Stimulated activated CD8-positive, alpha-beta memory T cell treated with anti-CD3 and anti-CD28 coated beads, Interleukin-7, amount 100 ng/mL, for 1 hour (primary cell): ENCODE measurements around the gene SLC22A7.

Source experiments
- DNase-seq, 2 donors: peaks; one replicate each; pipeline ENCODE4 v3.0.0-alpha.2; 2020; ENCODE audit warnings: low read depth in 2 of 2

Gene SLC22A7

DNA sequence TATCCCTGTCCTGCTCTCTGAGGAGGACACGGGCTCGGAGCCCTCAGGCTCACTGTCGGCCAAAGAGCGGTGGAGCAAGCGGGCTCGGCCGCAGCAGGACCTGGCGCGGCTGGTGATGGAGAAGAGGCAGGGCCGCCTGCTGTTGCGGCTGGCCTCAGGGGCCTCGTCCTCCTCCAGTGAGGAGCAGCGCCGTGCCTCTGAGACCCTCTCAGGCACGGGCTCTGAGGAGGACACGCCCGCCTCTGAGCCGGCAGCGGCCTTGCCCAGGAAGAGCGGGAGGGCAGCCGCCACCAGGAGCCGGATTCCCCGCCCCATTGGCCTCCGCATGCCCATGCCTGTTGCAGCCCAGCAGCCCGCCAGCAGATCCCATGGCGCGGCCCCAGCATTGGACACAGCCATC lies 14.2 kb upstream of the SLC22A7 start:
- no peak for DNase-seq

- no peak for DNase-seq
Observed at GRCh38 chr6:43284991-43285781, 12.9 kb upstream of the SLC22A7 start.

DNA sequence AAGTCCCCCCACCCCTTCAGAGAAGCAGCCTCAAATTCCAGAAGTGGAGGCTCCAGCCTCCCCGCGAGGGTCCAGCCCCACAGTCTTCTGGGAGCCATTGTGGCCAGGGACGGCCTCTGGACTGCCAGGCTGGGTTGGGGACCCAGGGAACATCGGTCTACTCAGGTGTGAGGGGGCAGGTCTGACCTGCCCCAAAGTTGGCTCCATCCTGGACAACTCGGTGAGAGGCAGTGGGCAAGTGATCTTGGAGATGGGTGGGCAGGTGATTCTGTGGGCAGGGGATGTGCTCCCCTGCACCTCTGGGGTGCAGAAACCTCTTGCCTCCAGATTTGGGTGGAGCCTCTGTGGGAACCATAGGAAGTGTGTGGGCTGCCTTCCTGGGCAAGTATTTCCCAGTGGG lies 12.2 kb upstream of the SLC22A7 start:
- no peak for DNase-seq

DNA sequence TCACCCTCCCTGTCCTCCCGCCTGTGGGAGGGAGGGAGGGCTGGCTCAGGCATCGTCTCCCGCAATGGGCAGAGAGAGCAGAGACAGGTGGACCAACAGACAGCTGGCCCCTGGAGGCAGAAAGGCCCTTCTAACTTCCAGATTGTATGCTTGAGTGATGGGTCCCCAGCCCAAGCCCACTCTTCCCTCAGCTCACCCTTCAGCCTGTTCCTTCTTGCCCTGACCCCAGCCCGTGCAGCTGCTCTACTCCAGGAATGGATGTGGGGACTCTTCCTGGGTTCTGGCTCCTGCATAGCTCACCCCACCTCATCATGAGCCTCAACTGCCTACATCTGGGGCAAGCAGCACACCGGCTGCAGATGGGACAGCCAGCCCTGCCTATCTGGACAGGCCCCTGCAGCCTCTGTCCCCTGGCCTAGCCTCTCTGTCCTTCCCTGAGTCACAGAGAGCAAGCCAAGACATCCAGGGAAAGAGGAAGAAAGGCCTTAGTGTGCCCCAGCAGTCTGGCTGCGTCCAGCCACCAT lies 11.5 kb upstream of the SLC22A7 start:
- DNase-seq: no peak

DNA sequence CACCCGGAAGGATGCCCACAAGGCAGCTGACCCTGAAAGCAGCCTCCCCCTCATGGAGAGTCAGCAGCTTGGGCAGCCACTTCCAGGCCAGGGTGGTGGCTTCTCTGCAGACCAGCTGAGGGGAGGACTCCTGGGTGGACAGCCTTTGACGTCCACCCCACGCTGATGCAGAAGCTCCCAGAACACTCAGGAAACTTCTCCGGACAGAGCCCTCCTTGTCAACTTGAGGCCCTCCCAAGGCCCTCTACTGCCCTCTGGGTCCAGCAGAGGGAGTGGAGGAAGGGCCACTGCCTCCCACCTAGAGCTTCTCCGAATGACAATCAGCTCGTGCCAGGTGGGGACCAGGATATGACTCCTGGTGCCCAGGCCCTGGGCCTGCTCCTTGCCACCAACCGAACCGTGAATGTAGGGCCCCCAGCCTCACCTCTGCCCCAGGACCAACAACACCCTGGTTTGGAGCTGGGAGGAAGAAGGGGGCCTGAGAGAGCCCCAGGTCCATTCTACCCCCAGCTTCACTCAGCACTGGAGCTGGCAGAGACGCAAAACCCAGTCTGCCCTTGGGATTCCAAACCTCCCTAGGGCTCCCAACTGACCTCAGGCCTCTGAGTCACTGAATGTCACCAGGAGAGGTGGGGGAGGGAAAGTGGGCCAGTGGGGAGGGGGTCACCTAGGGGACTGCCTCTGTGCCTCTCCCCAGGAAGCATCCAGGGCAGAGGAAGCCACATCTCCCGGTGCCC lies 10.9 kb upstream of the SLC22A7 start:
- no peak for DNase-seq

DNA sequence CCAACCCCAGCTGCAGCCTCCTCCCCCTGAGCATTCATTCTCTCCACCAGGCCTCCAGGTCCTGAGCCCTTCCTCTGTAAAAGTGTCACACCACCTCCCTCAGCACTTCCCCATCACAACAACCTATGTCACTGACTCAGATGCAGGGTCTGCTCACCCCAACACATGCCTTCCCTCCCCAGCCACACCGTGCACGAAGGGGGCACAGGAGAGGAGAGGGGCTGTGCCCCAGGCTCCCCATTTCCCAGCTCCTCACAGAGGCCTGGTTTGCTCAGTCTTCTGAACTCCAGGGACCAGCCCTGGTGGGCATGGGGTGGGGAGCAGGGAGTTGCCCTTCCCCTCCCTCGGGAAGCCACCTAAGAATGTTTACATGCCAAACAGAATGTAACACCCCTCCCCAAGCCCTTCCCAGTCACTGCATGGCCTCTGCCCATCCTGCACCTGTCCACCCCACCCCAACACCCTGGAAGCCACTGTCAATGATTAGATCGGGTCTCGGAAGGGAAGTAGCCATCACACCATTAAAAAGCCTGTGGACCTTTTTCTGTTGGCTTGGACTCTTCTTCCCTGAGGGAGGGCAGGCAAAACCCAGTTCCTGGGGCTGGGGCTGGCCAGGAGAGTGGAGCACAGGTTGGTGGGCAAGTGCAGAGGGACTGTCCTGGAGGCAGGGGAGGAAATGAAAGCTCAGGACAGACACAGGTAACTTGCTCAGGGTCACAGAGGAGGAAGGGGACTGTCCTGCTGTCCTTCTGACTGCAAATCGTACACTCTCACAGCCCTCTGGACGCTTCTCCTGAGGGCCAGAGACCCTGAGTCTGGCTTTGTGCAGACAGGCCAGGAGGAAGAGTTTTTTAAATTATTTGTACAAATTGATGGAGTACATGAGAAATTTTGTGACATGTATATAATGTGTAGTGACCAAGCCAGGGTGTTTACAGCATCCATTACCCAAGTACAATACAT lies 10.1 kb upstream of the SLC22A7 start:
- DNase-seq: no peak

- DNase-seq: no peak
Observed at GRCh38 chr6:43290339-43290904, 7.6 kb upstream of the SLC22A7 start.

- no peak for DNase-seq
Observed at GRCh38 chr6:43290905-43291355, 7.1 kb upstream of the SLC22A7 start.

- DNase-seq: no peak
Observed at GRCh38 chr6:43291708-43292107, 6.4 kb upstream of the SLC22A7 start.

DNA sequence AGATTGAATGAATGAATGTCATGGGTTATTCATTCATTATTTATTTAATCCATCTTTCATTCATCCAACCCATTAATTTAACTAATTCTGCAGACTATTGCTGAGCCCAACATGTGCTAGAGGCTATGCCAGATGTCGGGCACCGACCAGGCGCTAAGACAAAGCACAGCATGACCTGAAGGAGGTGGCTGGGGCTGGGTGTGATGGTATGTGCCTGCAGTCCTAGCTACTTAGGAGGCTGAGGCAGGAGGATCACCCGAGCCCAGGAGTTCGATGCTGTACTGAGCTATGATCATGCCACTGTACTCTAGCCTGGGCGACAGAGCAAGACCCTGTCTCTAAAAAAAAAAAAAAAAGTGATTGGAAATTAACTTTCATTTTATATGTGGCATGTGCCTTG lies 5.7 kb upstream of the SLC22A7 start:
- DNase-seq: no peak

GRCh38 chr6:43292763-43293318 lies 5.2 kb upstream of the SLC22A7 start:
- no peak for DNase-seq

- DNase-seq: no peak
Observed at GRCh38 chr6:43293698-43294097, 4.4 kb upstream of the SLC22A7 start.

GRCh38 chr6:43294536-43294935 lies 3.5 kb upstream of the SLC22A7 start:
- DNase-seq: no peak

GRCh38 chr6:43295456-43295855 lies 2.6 kb upstream of the SLC22A7 start:
- DNase-seq: no peak

GRCh38 chr6:43296780-43297497 lies 1.1 kb upstream of the SLC22A7 start:
- DNase-seq: no peak

- DNase-seq: no peak
Observed at GRCh38 chr6:43298565-43299337, 691 bp downstream of the SLC22A7 start.

DNA sequence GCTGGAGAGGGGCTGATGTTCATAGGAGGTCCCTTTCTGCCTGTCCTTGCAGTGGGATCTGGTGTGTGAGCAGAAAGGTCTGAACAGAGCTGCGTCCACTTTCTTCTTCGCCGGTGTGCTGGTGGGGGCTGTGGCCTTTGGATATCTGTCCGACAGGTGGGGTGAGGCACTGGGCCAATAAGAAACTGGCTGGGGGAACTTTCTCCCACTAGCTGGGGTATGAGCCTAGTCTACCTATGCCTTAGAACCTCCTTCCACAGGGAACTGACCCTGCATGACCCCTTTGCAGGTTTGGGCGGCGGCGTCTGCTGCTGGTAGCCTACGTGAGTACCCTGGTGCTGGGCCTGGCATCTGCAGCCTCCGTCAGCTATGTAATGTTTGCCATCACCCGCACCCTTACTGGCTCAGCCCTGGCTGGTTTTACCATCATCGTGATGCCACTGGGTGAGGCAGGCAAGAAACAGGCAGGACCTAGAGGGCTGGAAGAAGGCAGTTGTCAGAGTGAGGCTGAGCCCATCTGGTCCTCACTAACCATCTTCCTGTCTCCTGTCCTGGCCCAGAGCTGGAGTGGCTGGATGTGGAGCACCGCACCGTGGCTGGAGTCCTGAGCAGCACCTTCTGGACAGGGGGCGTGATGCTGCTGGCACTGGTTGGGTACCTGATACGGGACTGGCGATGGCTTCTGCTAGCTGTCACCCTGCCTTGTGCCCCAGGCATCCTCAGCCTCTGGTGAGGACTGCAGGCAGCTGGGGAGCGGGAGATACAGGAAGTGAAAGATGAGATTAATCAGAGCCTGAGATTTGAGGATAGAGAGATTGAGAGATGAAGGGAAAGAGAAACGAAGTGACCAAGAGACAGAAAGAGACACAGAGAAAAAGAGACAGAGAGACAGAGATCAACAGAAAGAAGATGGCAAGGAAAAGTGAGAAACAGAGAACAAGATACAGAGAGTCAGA lies 1.6 kb downstream of the SLC22A7 start:
- no peak for DNase-seq

GRCh38 chr6:43301081-43301870 lies 3.2 kb downstream of the SLC22A7 start:
- no peak for DNase-seq
